GM18520 (cell line): ENCODE measurements around the gene SORT1.
A peak's percentile ranks its signal among the peaks of the same experiment; 100 is the strongest.
"Not testable (repeated sequence)": the region's sequence is repeated elsewhere in the genome, so short reads cannot be mapped to it uniquely, and the experiment has no call there.

Source experiments
- ATAC-seq: cut with Tn5 transposase; IDR thresholded peaks from one replicate; pipeline ENCODE4 v1.9.1; 2021; ENCODE audit not compliant: unreplicated experiment

SORT1 gene

DNA sequence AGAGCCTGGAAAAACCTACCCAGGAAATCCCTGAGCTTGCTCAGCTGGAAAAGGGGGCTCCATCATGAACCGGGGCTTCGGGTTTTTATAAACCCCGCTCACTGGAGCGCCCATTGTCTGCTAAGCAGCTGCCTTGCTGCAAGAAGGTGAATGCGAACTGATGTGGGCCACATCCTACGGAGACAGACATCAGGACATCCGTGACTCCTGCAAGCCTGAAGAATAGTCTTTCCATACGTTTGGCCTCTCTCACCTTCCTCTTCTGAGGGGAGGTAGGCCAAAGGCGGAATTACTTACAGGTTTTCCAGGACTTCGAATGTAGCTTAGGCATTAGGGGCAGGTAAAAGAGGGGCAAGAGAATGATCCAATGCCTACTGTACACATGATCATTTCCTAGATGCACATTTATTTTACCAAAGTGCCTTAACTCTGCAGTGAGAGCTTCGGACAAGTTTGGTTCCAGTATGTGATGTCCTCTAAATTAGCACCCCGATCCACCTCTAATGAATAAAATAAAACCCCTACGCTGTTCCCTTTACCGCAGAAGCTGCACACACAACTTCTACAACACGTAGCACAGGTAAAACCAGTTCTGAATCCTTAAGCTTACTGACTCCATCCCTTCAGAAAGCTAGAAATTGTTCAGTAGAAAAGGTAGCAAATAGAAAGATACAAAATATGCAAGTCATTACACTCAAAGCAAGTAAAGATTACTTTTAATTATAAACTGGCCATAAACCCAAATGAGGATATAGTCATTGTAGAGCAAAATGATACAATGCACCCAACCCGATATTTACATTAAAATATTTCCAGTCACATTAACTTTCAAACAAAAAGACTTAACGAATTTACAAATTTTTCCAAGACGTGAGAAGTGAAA is 866 bp upstream of the SORT1 start:
- no peak for ATAC-seq

DNA sequence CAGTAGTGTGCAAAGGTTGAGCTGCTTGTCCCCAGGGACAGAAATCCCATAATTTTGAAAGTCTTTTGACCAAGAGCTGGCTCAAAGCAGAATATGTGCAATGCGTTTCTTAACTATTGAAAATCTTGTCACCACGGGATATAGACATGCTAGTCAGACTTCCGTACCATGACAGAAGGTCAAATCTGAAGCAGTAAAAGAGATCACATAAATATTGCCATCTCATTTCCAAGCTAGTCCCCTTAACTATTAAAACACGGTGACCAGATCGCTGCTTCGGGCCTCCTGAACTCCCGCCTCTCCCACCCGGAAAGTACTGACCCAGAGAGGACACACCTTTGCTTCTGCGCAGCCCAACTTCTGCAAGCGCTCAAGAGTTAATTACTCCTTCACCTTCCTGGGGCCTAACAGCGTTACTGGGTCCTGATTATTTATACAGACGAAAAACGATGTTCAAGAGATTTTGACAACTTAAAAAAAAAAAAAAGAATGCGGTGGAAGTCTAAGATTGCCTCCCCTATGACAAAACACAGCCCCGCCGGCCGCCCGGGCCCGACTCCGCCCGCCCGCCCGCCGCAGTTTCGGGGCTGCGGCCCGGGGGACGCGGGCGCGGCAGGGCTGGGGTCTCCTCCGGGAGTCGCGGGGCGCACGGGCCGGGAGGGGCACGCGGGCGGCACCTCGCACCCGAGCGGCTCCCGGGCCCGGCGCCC is 692 bp downstream of the SORT1 start:
- no peak for ATAC-seq

DNA sequence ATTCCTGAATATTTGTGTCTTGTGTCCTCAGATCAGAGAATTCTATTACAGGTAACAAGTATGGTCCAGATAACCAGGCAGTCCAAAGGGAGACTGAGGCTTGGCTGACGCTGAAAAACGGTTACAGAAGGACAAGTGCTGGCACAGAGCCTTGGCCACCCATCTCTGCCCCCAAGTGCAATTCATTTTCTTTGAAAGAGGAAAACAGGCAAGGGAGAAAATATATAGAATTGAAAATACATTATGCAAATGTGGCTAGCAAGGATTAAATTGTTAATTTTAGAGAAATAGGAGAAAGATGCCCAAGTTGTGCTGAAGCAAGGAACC is 1.2 kb downstream of the SORT1 start:
- ATAC-seq: no peak

DNA sequence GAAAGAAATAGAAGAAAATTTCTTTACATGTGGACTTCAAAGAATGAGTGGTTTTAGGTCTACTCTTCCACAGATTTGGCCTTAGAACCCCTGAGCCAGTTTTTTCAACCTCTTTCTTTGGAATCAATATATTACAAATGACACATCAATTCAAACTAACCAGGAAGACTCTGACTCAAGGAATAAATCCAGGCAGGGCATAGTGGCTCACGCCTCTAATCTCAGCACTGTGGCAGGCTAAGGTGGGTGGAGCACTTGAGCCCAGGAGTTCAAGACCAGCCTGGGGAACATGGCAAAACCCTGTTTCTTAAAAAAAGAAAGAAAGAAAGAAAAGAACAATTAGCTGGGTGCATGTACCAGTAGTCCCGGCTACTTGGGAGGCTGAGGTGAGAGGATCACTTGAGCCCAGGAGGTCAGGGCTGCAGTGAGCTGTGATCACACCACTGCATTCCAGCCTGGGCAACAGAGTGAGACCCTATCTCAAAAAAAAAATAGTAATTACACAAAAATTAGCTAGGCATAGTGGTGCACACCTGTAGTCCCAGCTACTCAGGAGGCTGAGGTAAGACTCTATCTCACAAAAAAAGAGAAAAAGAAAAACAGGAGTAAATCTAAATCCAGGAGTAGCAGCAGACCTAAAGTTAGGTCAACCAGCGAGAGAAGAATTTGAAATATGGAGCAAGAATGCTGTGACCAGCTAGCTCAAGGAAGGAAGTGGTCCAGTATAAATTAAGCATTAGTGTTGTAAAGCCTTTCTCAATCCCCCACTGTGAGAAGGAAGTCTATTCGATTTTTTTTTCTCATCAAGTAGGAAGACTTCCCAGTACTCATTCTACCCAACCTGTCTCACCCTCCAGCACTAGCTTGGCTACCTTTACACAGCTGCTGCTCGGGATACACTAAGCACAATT is 1.9 kb downstream of the SORT1 start:
- no peak for ATAC-seq

DNA sequence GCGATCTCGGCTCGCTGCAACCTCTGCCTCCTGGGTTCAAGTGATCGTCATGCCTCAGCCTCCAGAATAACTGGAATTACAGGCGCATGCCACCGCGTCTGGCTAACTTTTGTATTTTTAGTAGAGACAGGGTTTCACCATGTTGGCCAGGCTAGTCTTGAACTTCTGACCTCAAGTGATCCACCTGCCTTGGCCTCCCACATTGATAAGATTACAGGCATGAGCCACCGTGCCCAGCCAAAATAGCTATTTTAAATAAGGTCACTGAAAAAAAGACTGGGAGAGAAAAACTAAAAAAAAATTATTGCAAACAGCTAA is 2.5 kb downstream of the SORT1 start:
- not testable (repeated sequence) for ATAC-seq

GRCh38 chr1:109394591-109395281 is 3.0 kb downstream of the SORT1 start:
- no peak for ATAC-seq

GRCh38 chr1:109393617-109394233 is 4.0 kb downstream of the SORT1 start:
- no peak for ATAC-seq

GRCh38 chr1:109392788-109393616 is 4.7 kb downstream of the SORT1 start:
- no peak for ATAC-seq

GRCh38 chr1:109392037-109392787 is 5.5 kb downstream of the SORT1 start:
- no peak for ATAC-seq

- peak; percentile 57 for ATAC-seq
These were observed 6.1 kb downstream of the SORT1 start for GRCh38 chr1:109391626-109392025.

DNA sequence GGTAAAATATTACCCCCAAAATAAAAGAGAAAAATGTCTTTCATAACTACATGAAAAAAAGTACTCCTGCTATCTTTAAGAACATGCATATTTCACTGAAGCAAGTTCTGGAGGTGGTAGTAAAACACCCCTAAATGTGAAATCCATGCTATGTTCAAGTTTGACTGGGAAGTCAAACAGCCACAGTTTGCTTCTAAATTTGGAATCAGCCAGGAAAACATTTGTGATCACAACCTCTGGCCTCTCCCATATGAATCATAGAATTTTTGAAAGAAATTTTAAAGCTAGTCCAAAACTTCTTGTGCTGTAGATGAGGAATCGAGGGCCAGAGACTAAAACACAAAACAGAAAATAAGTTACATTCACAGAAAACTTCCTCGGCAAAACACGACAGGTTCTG is 6.6 kb downstream of the SORT1 start:
- ATAC-seq: no peak

DNA sequence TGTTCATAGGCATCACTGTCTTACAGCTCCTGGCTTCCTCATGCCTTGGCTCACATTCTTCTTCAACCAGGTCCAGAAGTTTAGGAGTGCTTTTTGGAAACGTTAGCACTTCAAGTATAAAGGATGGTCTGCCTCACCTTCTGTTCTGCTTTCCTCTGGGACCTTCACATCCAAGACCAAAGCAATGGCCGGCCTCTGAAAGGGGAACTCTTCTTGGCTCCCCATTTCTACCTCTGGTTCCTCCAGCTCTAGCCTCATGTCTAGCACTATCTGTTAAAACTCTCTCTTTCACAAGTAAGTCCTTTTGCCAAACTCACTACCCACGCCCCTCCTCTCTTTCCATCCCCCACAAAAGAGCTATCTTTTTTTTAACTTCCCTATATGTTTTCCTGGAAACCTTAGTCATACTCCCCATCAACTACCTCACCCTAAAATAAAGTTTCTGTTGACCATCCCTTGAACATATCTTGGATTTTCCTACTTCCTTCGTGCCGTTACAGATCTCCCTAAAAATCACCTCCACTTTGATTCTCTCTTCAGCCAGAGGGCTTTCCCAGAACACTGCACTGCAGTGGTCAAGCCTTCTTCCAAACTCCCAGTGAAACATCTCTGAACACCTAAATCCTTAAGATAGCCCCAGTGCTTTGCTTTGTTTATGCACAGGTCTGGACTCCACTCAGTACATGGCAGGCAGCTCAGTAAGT is 7.9 kb downstream of the SORT1 start:
- ATAC-seq: no peak

GRCh38 chr1:109388884-109389637 is 8.7 kb downstream of the SORT1 start:
- ATAC-seq: no peak

- no peak for ATAC-seq
These were observed 9.5 kb downstream of the SORT1 start for GRCh38 chr1:109388208-109388711.

GRCh38 chr1:109386054-109386717 is 11.5 kb downstream of the SORT1 start:
- ATAC-seq: no peak

GRCh38 chr1:109385417-109385816 is 12.3 kb downstream of the SORT1 start:
- ATAC-seq: no peak

DNA sequence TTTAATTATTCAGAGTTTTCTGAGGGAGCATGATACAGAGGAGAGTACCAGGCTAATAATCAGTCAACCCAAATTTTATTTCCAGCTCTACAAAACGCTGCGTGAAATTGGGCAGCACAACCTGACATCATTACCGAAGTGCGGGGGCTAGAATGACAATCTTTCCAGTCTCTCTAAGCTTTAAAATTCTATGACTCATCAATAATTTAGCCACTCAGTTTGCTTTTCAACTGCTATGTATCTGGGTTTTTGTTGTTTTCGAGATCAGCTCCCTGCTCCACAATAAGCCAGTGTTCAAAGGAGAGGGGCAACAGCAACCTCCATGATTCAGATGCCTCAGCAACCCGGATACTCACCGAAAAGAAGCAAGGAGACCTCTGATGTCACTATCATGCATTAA is 13.9 kb downstream of the SORT1 start:
- ATAC-seq: no peak
